Activated gamma-delta T cell (primary cell): ENCODE data around the gene GIMAP2.
"Not testable (repeated sequence)": the region's sequence is repeated elsewhere in the genome, so short reads cannot be mapped to it uniquely, and the experiment has no call there.

Experiments
- DNase-seq: peaks from one replicate; lab custom pipeline; 2025; lab: John Stamatoyannopoulos, UW

Gene GIMAP2

GRCh38 chr7:150676854-150677253 lies 8.7 kb upstream of the GIMAP2 start:
- DNase-seq: not testable (repeated sequence)

DNA sequence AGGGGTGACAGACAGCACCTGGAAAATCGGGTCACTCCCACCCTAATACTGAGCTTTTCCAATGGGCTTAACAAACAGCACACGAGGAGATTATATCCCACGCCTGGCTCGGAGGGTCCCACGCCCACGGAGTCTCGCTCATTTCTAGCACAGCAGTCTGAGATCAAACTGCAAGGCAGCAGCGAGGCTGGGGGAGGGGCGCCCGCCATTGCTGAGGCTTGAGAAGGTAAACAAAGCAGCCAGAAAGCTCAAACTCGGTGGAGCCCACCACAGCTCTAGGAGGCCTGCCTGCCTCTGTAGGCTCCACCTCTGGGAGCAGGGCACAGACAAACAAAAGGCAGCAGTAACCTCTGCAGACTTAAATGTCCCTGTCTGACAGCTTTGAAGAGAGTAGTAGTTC lies 6.9 kb upstream of the GIMAP2 start:
- not testable (repeated sequence) for DNase-seq

GRCh38 chr7:150680364-150680763 lies 5.1 kb upstream of the GIMAP2 start:
- DNase-seq: not testable (repeated sequence)

DNA sequence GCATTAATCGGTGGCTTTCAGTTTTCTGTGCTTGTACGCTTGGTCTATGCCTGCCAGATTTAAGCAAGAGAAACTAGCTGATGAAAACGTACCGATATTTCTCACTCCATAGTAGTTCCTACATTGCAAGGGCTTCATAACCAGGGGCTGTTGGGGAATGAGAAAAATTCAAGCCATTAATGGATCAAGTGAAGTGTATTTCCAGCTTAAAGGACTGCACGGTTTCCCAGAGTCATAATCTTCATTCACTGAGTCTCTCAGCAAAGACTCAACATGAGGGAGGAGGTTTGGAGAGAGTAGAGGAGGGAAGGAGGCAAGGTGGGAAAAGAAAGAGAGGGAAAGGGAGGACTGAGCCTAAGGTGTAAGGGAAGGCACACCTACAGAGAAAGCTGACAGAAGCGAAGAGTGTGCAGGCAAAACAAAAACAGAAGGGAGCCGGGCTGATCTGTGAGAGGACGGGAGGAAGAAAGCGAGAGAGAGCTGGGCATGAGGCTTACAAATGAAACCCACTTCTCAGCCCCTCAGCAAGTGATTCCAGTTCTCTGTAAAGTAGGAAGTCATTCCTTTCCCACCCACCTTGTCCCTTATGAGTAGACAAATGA lies 625 bp downstream of the GIMAP2 start:
- no peak for DNase-seq

GRCh38 chr7:150688630-150689029 lies 3.1 kb downstream of the GIMAP2 start:
- DNase-seq: no peak

DNA sequence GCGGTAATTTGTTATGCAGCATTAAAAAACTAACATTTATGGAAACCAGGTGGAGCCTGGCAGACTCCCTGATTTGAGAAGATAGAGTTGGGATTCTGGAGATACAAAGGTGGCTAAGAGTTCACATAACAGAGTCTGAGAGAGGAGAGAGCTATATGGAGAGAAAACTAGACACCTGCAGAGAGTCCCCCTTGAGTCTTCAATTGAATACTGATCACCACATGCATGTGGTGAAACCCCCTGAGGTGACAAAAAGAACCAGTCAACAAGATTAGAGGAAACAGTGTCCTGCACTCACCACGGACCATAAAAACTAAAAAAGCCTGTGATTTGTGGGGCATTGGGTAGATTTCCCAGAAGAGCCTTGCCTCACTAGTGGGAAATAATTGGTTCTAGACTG lies 10.1 kb downstream of the GIMAP2 start:
- DNase-seq: no peak

DNA sequence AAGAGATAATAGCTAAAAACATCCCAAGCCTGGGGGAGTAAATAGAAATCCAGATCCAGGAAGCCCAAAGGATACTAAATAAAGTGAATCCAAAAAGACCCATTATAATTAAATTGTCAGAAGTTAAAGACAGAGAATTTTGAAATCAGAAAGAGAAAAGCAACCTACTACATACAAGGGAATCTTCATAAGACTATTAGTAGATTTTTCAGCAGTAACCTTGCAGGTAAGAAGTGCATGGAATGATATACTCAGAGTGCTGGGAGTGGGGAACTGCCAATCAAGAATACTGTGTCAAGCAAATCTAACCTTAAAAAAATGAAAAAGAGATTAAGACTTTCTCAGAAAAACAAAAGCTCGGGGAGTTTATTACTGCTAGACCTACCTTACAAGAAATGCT lies 17.7 kb downstream of the GIMAP2 start:
- no peak for DNase-seq

DNA sequence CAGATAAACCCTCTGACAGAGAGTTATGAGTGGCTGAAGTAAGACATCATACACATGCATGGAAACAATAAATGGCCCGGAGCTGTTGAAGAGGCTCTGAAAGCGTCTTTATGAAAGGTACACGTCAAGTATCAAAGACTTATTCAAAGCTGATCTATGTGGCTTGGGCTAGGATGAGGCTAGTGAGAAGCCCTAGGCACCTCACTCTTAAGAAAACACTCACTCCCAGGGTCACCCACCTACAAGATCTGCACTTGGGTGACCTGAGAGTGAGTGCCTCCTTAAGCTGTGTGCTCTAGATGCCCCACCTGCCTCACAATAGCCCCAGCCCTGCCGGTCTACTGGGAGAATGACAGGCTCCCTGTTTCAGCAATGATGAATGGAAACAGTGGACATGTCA lies 29.8 kb downstream of the GIMAP2 start:
- no peak for DNase-seq

DNA sequence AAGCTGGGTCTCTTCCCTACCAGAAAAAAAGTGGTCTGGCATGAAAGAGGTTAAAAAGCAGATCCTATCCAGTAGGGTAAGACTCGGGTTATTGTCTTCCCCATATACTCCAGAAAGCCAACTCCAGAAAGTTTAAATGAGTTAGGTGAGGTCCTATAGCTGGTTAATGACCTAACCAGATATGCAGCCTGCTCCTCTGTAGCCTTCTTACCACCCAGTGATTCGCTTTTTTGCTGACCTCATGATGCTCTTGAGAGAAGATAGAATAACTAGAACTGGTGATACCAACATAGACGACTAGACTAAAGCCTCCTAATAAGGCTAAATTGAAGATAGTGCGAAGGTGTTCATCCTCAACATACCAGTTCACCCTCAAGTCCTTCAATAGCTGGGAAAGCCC lies 30.2 kb downstream of the GIMAP2 start:
- no peak for DNase-seq

DNA sequence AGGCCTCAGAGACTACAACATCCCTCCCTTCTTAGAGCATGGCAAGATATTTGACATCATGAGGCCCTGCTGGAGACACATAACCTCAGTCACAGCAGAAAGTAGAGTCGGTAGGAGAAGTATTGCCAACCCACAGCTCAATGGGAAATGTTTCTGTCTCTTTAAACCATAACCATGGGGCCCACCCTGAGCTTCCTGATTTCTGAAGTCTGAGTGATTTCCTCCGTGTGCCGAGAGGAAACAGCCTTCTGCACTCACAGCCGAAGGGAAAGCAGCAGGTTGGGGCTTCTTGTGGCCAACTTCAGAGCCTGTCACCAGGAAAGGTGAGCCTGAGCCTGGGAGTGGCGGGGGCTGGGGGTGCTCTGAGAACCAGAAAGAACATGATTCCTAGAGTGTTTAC lies 30.9 kb downstream of the GIMAP2 start, which contains the start of gene GIMAP1:
Gene GIMAP1, plus strand, starts transcription at position 246 of the 400 bp plus-strand sequence. CDS start 2,435 bp downstream, outside the sequence.
- no peak for DNase-seq

DNA sequence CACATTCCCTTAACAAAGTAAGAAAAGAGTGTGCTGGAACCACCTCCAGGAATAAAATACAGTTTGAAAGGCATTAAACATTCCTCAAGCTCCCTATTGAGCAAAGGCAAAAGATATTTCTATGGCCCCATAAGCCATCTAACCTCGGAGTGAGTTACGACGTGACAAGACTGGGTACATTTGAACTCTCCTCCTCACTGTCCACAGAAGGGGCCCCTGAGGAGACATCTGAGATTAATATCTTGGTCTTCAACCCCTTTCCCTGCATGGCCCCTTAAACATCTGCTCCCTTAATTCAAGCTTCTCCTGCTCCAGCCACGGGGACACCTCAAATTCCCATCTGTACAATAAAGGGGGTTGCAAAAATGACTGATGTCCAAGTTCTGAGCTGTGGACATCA lies 31.4 kb downstream of the GIMAP2 start:
- no peak for DNase-seq

DNA sequence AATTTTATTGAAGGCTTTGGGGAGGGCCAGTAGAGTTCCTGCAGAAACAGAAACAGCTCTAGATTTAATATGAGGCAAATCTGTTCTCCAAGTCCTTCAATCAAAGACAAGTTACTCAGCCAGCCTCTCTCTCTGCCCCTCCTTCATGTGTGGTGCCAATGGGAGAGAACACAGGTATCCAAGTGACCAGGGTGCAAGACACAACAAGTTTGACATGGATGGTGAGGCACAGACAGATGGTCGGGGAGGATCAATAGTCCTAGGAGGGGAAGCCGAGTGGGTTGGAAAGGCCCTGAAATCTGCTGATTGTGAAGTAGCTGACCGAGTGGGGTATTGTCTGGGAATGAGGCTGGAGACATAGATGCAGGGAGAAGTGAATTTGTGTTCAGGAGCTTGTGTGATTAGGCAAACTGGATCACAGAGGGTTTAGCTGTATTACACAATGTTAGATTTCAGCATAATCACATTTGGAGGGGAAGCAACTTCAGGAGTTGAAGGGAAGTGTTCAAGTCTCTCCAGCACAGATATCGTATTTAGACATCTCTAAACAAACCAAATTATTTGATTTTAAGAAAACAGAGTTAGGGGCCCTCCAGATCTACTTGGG lies 32.4 kb downstream of the GIMAP2 start:
- no peak for DNase-seq

DNA sequence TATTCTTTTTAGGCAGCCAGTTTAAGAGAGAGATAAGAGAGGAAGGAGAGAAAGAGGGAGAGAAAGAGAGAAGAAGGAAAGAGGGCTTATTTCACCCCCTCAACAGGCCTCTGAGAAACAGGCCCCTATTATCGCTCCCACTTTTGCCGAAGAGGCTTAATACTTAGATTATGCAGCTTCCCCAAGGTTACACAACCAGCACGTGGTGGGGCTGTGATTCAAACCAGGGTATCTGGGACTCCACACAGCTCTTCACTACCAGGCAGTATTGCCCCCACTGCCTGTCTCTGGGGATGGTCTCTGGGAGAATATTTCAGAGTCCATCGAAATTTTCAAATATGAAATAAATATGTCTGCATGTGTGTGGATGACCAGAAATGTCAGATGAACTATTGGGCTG lies 33.9 kb downstream of the GIMAP2 start:
- no peak for DNase-seq

- no peak for DNase-seq
Measured at GRCh38 chr7:150719960-150720891, 34.7 kb downstream of the GIMAP2 start.

DNA sequence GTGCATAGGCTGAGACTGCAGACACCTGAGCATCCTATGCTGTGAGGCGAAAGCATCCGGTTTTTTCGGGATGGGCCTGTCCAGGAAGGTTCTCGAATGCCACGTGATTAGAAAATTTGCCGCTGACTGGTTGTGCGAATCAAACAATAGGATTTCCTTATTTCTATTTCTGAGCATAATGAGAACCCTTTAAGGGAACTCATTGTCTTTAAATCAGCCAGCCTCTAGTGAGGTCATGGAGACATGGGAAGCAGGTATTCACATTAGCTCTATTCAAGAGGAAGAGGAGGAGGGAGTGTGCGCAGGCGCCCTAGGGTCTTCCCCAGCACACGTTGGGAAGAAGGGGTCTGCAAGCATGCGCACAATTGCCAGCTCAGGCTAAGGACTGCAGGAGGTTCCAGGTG lies 36.5 kb downstream of the GIMAP2 start:
- DNase-seq: no peak

- no peak for DNase-seq
Measured at GRCh38 chr7:150722431-150722931, 37.0 kb downstream of the GIMAP2 start.

DNA sequence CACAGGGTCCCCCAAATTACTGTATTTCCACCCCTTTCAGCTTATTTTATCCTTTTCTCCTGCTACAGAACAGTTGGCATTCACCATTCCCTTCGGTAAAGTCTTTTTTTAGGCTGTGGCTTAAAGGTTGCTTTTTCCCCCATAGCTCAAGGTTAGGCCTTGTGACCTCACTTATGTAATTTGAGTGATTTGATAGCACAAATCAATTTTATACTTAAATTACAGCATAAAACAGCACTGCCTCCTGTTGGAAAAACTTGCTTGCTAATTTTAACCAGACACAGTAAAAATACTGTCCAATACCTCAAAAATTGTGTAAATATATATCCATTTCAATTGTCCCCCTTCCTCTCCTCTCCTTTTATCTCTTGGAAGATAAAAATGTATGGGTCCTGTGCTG lies 38.0 kb downstream of the GIMAP2 start:
- no peak for DNase-seq

DNA sequence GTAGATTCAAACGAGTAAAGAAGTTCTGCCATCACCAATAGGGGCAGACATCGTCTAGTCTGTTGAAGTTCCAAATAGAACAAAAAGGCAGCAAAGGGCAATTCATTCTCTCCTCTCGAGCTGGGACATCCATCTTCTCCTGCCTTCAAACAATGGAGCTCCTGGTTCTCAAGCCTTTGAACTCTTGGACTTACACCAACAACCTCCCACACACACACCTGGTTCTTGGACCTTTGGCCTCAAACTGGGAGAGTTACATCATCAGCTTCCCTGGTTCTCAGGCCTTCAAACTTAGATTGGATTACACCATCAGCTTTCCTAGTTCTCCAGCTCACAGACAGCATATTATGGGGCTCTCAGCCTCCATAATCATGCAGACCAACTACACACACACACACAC lies 41.9 kb downstream of the GIMAP2 start:
- no peak for DNase-seq

GRCh38 chr7:150728011-150728410 lies 42.5 kb downstream of the GIMAP2 start:
- no peak for DNase-seq

DNA sequence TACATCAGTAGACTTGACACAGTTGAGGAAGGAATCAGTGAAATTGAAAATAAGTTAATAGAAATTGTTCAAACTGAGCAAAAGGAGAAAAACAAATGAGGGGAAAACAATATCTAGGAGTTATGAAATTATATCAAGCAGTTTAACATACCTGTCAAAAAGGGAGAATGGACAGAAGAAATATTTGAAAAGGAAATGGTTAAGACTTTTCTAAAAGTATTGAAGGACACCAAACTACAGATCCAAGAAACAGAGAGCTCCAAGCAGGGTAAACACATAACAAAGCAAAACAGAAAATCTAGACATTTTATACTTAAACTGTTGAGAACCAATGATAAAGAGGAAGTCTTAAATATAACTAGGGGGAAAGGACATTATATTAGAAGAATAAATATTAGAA lies 43.1 kb downstream of the GIMAP2 start:
- no peak for DNase-seq

DNA sequence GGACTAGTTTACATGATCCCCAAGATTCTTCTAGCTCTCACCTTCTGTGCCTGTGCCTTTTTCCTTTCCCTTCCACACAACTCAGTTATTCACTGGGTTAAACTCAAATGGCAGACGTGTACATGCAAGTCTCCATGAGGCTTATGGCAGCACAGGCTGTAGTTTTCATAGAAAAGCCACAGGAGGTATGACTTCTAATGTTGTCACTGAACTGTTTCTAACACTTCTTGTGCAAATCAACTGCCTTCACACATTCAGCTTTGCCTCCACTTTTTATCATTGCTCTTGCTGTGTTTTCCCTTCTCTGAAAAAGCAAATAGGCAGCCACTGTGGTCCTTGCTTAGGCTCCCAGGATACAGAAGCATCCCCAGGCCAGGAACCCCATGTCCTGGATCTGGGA lies 46.4 kb downstream of the GIMAP2 start:
- DNase-seq: no peak

GRCh38 chr7:150732786-150733481 lies 47.4 kb downstream of the GIMAP2 start:
- DNase-seq: no peak
